SK-N-SH treated with all-trans-retinoic acid at 6 μM for 48 hours (cell line): ENCODE data around the gene ESPL1.
"Not testable (repeated sequence)": the region's sequence is repeated elsewhere in the genome, so short reads cannot be mapped to it uniquely, and the experiment has no call there.

Experiments
- ATAC-seq: fragments of 200-7000 bp; cut with Tn5 transposase; 3 replicates; pipeline ENCODE4 v1.9.1; 2020; ENCODE audit warnings: mild to moderate bottlenecking, moderate library complexity
- ARNTL ChIP-seq: fragments of 450-650 bp; formaldehyde crosslinking; IDR thresholded peaks from 2 replicates; pipeline ENCODE4 v1.5.0; 2020; ENCODE audit warnings: low read depth, mild to moderate bottlenecking, moderate library complexity, borderline replicate concordance
- CREB5 ChIP-seq: fragments of 250-450 bp; sonication (Bioruptor Pico); IDR thresholded peaks from 2 replicates; pipeline ENCODE4 v1.5.1; 2020; ENCODE audit warnings: low read depth, mild to moderate bottlenecking, moderate library complexity
- CSDC2 ChIP-seq: fragments of 250-450 bp; sonication (Bioruptor Pico); IDR thresholded peaks from 2 replicates; pipeline ENCODE4 v1.5.0; 2020; ENCODE audit warnings: mild to moderate bottlenecking, moderate library complexity
- ESRRG ChIP-seq: fragments of 250-450 bp; sonication (Bioruptor Pico); IDR thresholded peaks from 2 replicates; pipeline ENCODE4 v1.6.1; 2021; ENCODE audit warnings: mild to moderate bottlenecking
- GLIS3 ChIP-seq: fragments of 250-450 bp; sonication (Bioruptor Pico); IDR thresholded peaks from 2 replicates; pipeline ENCODE4 v1.5.0; 2020; ENCODE audit warnings: mild to moderate bottlenecking, moderate library complexity
- ISL1 ChIP-seq: fragments of 250-450 bp; sonication (Bioruptor Pico); IDR thresholded peaks from 2 replicates; pipeline ENCODE4 v2.1.2; 2022; ENCODE audit warnings: mild to moderate bottlenecking, moderate library complexity
- OSR1 ChIP-seq: fragments of 250-450 bp; sonication (Bioruptor Pico); IDR thresholded peaks from 2 replicates; pipeline ENCODE4 v1.8.0; 2022; ENCODE audit warnings: moderate library complexity, mild to moderate bottlenecking, inconsistent platforms
- POU6F1 ChIP-seq: fragments of 250-450 bp; sonication (Bioruptor Pico); IDR thresholded peaks from 2 replicates; pipeline ENCODE4 v1.8.0; 2021; ENCODE audit warnings: low read depth, mild to moderate bottlenecking, moderate library complexity, borderline replicate concordance
- PPARA ChIP-seq: fragments of 250-450 bp; sonication (Bioruptor Pico); IDR thresholded peaks from 2 replicates; pipeline ENCODE4 v1.5.0; 2020; ENCODE audit warnings: mild to moderate bottlenecking, borderline replicate concordance
- RARB ChIP-seq: fragments of 250-450 bp; sonication (Bioruptor Pico); IDR thresholded peaks from 2 replicates; pipeline ENCODE4 v1.8.0; 2021; ENCODE audit warnings: mild to moderate bottlenecking, moderate library complexity
- SNAI2 ChIP-seq: fragments of 250-450 bp; sonication (Bioruptor Pico); IDR thresholded peaks from 2 replicates; pipeline ENCODE4 v1.5.0; 2020; ENCODE audit warnings: mild to moderate bottlenecking, moderate library complexity
- TCF4 ChIP-seq: fragments of 250-450 bp; sonication (Bioruptor Pico); IDR thresholded peaks from 2 replicates; pipeline ENCODE4 v1.8.0; 2021; ENCODE audit warnings: mild to moderate bottlenecking, moderate library complexity, borderline replicate concordance
- ZC3H10 ChIP-seq: fragments of 250-450 bp; sonication (Bioruptor Pico); IDR thresholded peaks from 2 replicates; pipeline ENCODE4 v1.5.1; 2021; ENCODE audit warnings: mild to moderate bottlenecking, moderate library complexity
- ZFP3 ChIP-seq: fragments of 250-450 bp; sonication (Bioruptor Pico); IDR thresholded peaks from 2 replicates; pipeline ENCODE4 v1.5.0; 2020; ENCODE audit warnings: mild to moderate bottlenecking, moderate library complexity
- ZFP30 ChIP-seq: fragments of 450-650 bp; formaldehyde crosslinking; IDR thresholded peaks from 2 replicates; pipeline ENCODE4 v1.5.0; 2022; ENCODE audit warnings: mild to moderate bottlenecking, moderate library complexity
- ZNF565 ChIP-seq: fragments of 450-650 bp; formaldehyde crosslinking; conservative IDR thresholded peaks from 2 replicates; pipeline ENCODE4 v1.5.0; 2020; ENCODE audit warnings: low read depth, mild to moderate bottlenecking, moderate library complexity
- ZNF70 ChIP-seq: fragments of 450-650 bp; formaldehyde crosslinking; IDR thresholded peaks from 2 replicates; pipeline ENCODE4 v1.5.0; 2020; ENCODE audit warnings: mild to moderate bottlenecking, moderate library complexity
- ZNF8 ChIP-seq: fragments of 450-650 bp; formaldehyde crosslinking; IDR thresholded peaks from 2 replicates; pipeline ENCODE4 v1.5.0; 2020; ENCODE audit warnings: mild to moderate bottlenecking, moderate library complexity
- TF ChIP-seq, protein P1 (sequence below): fragments of 250-450 bp; sonication (Bioruptor Pico); IDR thresholded peaks from 2 replicates; pipeline ENCODE4 v1.5.0; 2020; ENCODE audit warnings: mild to moderate bottlenecking, moderate library complexity

Gene ESPL1

DNA sequence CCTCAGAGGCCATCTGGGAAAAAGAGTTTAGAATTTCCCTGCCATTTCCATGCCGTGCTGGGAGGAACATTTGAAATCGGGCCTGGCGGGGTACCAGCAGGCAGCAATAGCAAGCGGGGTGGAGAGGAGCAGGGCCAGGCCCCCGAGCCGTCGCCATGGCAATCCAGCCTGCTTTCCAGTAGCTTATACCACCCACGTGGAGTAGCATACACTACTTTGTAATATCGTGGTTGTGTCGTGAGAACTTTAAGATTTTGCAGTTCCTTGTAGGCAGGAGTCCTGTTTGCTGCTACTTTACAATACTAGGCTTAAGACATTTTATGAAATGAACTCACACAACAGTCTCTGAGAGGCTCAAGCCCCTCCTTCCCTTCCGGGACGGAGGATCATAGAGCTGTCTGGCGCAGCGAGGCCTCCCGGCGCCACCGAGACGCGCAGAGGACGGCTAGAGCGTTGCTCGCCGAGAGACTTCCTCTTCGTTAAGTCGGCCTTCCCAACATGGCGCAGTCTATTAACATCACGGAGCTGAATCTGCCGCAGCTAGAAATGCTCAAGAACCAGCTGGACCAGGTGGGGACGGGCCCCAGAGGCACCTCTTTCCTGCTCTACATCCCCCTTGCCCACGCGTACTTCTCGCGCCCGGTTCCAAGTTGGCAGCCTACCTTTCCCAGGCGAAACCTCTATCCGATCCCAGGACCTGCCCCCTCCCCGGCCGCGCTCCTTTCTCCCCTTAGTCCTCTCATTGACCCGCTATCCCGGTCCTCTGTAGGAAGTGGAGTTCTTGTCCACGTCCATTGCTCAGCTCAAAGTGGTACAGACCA is 27.2 kb downstream of the ESPL1 start, which contains the start of gene PFDN5:
Gene PFDN5, plus strand, starts transcription at position 473 of the 821 bp plus-strand sequence. Its CDS starts 26 bp downstream, at position 499.
- no peak for TF ChIP-seq ESRRG (CRISPR knock-in tag)
- ATAC-seq = peak; percentile 90

- TF ChIP-seq ZFP30 (CRISPR knock-in tag) (no peak), ZFP3 (CRISPR knock-in tag) (no peak), ARNTL (CRISPR knock-in tag) (no peak)
- peak; percentile 1; the same call in 2 of the 3 replicates for ATAC-seq
These were observed 27.8 kb downstream of the ESPL1 start for GRCh38 chr12:53295891-53296219.

GRCh38 chr12:53297106-53297505 is 29.0 kb downstream of the ESPL1 start:
- ATAC-seq = not testable (repeated sequence)

DNA sequence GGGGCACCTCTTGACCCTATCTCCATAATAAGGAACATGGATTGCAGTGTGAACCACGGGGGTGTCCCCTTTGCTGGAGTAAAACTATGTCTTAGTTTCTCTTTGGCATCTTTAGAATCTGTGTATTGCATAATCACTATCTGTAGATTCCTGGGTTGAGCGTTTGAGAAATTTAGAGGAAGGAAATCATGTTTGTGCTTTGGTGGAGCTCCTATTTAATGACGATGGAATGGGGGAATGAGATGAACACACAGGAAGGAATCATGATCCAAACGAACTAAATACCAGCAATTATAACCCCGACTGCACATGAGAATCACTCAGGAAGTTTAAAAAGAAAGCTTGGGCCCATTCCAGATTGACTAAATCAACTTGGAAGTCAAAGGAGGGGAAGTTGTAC is 30.1 kb downstream of the ESPL1 start:
- no peak for ATAC-seq
- no peak for TF ChIP-seq ZFP30 (CRISPR knock-in tag)
- TF ChIP-seq, protein P1, sequence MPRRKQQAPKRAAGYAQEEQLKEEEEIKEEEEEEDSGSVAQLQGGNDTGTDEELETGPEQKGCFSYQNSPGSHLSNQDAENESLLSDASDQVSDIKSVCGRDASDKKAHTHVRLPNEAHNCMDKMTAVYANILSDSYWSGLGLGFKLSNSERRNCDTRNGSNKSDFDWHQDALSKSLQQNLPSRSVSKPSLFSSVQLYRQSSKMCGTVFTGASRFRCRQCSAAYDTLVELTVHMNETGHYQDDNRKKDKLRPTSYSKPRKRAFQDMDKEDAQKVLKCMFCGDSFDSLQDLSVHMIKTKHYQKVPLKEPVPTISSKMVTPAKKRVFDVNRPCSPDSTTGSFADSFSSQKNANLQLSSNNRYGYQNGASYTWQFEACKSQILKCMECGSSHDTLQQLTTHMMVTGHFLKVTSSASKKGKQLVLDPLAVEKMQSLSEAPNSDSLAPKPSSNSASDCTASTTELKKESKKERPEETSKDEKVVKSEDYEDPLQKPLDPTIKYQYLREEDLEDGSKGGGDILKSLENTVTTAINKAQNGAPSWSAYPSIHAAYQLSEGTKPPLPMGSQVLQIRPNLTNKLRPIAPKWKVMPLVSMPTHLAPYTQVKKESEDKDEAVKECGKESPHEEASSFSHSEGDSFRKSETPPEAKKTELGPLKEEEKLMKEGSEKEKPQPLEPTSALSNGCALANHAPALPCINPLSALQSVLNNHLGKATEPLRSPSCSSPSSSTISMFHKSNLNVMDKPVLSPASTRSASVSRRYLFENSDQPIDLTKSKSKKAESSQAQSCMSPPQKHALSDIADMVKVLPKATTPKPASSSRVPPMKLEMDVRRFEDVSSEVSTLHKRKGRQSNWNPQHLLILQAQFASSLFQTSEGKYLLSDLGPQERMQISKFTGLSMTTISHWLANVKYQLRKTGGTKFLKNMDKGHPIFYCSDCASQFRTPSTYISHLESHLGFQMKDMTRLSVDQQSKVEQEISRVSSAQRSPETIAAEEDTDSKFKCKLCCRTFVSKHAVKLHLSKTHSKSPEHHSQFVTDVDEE (CRISPR knock-in tag) = no peak
- no peak for TF ChIP-seq ZC3H10
- TF ChIP-seq RARB = no peak
- no peak for TF ChIP-seq GLIS3
- no peak for TF ChIP-seq TCF4 (CRISPR knock-in tag)
- TF ChIP-seq ZNF70 (CRISPR knock-in tag) = no peak
- TF ChIP-seq CSDC2 (CRISPR knock-in tag) = no peak
- TF ChIP-seq PPARA (CRISPR knock-in tag) = no peak
- TF ChIP-seq ARNTL (CRISPR knock-in tag) = no peak
- TF ChIP-seq OSR1 (CRISPR knock-in tag) = no peak

GRCh38 chr12:53299101-53299453 is 31.0 kb downstream of the ESPL1 start:
- TF ChIP-seq RARB = no peak
- ATAC-seq = peak; percentile 4; the same call in 1 of the 3 replicates

- ATAC-seq = peak; percentile 84
- TF ChIP-seq GLIS3 (0 out of 2 replicates have a peak, but pooled peaks have one; percentile 66), POU6F1 (CRISPR knock-in tag) (0 out of 2 replicates have a peak, but pooled peaks have one; percentile 42), ZFP3 (CRISPR knock-in tag) (peak; percentile 97), ZNF70 (CRISPR knock-in tag) (no peak), CREB5 (CRISPR knock-in tag) (0 out of 2 replicates have a peak, but pooled peaks have one; percentile 6), CSDC2 (CRISPR knock-in tag) (0 out of 2 replicates have a peak, but pooled peaks have one; percentile 45)
- TF ChIP-seq, all 23 proteins: peak for 5
These were observed 31.5 kb downstream of the ESPL1 start, which contains the start of gene MYG1 for GRCh38 chr12:53299454-53300180. MYG1 (plus strand) TSS chr12:53299695; CDS start chr12:53299738, 43 bp downstream.

- ATAC-seq = peak; percentile 31
- no peak for TF ChIP-seq CREB5 (CRISPR knock-in tag)
- TF ChIP-seq SNAI2 (CRISPR knock-in tag) = no peak
- no peak for TF ChIP-seq ZNF565
- TF ChIP-seq ZNF8 = no peak
- no peak for TF ChIP-seq POU6F1 (CRISPR knock-in tag)
- no peak for TF ChIP-seq ARNTL (CRISPR knock-in tag)
- TF ChIP-seq ISL1 = no peak
- no peak for TF ChIP-seq RARB
These were observed 32.1 kb downstream of the ESPL1 start for GRCh38 chr12:53300187-53300586.
